OCI-LY1 (cell line): ENCODE measurements around the gene CHRM3.

Experiments used
- H2AFZ ChIP-seq: fragments of 200-600 bp; sonication (generic), shearing (Covaris generic); 2 replicates; pipeline ENCODE4 v1.6.0; 2014; ENCODE audit warnings: antibody characterized with exemption, mild to moderate bottlenecking, low read length
- H3F3A ChIP-seq: fragments of 200-600 bp; sonication (generic), shearing (Covaris generic); 2 replicates; pipeline ENCODE4 v1.6.0; 2014; ENCODE audit warnings: mild to moderate bottlenecking, antibody characterized with exemption, low read length, moderate library complexity; ENCODE audit not compliant: insufficient read depth
- H3K27ac ChIP-seq: fragments of 200-600 bp; sonication (generic); 2 replicates; pipeline ENCODE4 v1.5.1; 2014; ENCODE audit warnings: low read length, mixed run types, mild to moderate bottlenecking, low read depth; ENCODE audit not compliant: poor library complexity, severe bottlenecking
- H3K27me3 ChIP-seq: fragments of 200-600 bp; sonication (generic); 2 replicates; pipeline ENCODE4 v1.6.0; 2014; ENCODE audit warnings: antibody characterized with exemption, mild to moderate bottlenecking, low read length, moderate library complexity; ENCODE audit not compliant: insufficient read depth
- H3K36me3 ChIP-seq: fragments of 200-600 bp; sonication (generic); 2 replicates; pipeline ENCODE4 v1.6.1; 2014; ENCODE audit warnings: mild to moderate bottlenecking, antibody characterized with exemption, low read length, moderate library complexity, mixed read lengths; ENCODE audit not compliant: insufficient read depth
- H3K4me1 ChIP-seq: fragments of 200-600 bp; sonication (generic); 2 replicates; pipeline ENCODE4 v1.5.1; 2014; ENCODE audit warnings: mild to moderate bottlenecking, low read length, moderate library complexity; ENCODE audit not compliant: insufficient read depth, severe bottlenecking
- H3K4me2 ChIP-seq: fragments of 200-600 bp; sonication (generic), shearing (Covaris generic); 2 replicates; pipeline ENCODE4 v1.6.1; 2014; ENCODE audit warnings: low read length
- H3K4me3 ChIP-seq: fragments of 200-600 bp; sonication (generic); 2 replicates; pipeline ENCODE4 v1.5.1; 2014; ENCODE audit warnings: low read length, low read depth, mild to moderate bottlenecking, mixed read lengths; ENCODE audit not compliant: poor library complexity, severe bottlenecking
- H3K79me2 ChIP-seq: fragments of 200-600 bp; shearing (Covaris generic); 2 replicates; pipeline ENCODE4 v1.6.1; 2016; ENCODE audit warnings: mixed run types, low read length, mixed read lengths; ENCODE audit not compliant: insufficient read depth
- H3K9ac ChIP-seq: fragments of 200-600 bp; sonication (generic), shearing (Covaris generic); 2 replicates; pipeline ENCODE4 v1.6.1; 2014; ENCODE audit warnings: mild to moderate bottlenecking, low read length, mixed read lengths
- H3K9me2 ChIP-seq: fragments of 200-600 bp; sonication (generic), shearing (Covaris generic); 2 replicates; pipeline ENCODE4 v1.6.1; 2014; ENCODE audit warnings: low read depth, mild to moderate bottlenecking, low read length, mixed read lengths
- H3K9me3 ChIP-seq: fragments of 200-600 bp; shearing (Covaris generic); 2 replicates; pipeline ENCODE4 v1.6.1; 2014; ENCODE audit warnings: low read length, mixed read lengths
- H4K20me1 ChIP-seq: fragments of 200-600 bp; sonication (generic), shearing (Covaris generic); 2 replicates; pipeline ENCODE4 v1.6.0; 2016; ENCODE audit warnings: mild to moderate bottlenecking, low read length; ENCODE audit not compliant: insufficient read depth
- CTCF ChIP-seq: fragments of 200-600 bp; sonication (generic), shearing (Covaris generic); IDR thresholded peaks from 2 replicates; pipeline ENCODE4 v1.5.1; 2017; ENCODE audit warnings: mild to moderate bottlenecking, antibody characterized with exemption, low read length, moderate library complexity, mixed read lengths
- EZH2 ChIP-seq: fragments of 200-600 bp; sonication (generic), shearing (Covaris generic); IDR thresholded peaks from 2 replicates; pipeline ENCODE4 v1.8.0; 2017; ENCODE audit warnings: borderline replicate concordance, mixed run types, mild to moderate bottlenecking, antibody characterized with exemption, low read length, moderate library complexity, mixed read lengths

The CHRM3 gene

GRCh38 chr1:239354231-239354630, 32.1 kb upstream of the CHRM3 start:
- Histone ChIP-seq H3K27me3 (no peaks in the 10 kb centered on the region), H3K36me3 (no peaks in the 10 kb centered on the region), H3K9me3 (no peaks in the 10 kb centered on the region), H3F3A (no peaks in the 10 kb centered on the region), H4K20me1 (no peaks in the 10 kb centered on the region), H3K4me3 (no peak overlapping the region), H3K4me2 (no peak overlapping the region), H3K27ac (no peak overlapping the region), H2AFZ (no peak overlapping the region), H3K79me2 (no peaks in the 10 kb centered on the region), H3K9ac (no peak overlapping the region), H3K9me2 (no peaks in the 10 kb centered on the region), H3K4me1 (no peaks in the 10 kb centered on the region)
- no peak for TF ChIP-seq EZH2
- no peak for TF ChIP-seq CTCF

GRCh38 chr1:239357867-239358266, 28.5 kb upstream of the CHRM3 start:
- TF ChIP-seq CTCF, result no peak
- no peak for TF ChIP-seq EZH2
- no peak overlapping the region for H3K4me2 ChIP-seq

GRCh38 chr1:239361403-239361802, 25.0 kb upstream of the CHRM3 start:
- no peaks in the 10 kb centered on the region for H3K36me3 ChIP-seq
- no peaks in the 10 kb centered on the region for H3K9me3 ChIP-seq
- no peaks in the 10 kb centered on the region for H3K4me1 ChIP-seq
- TF ChIP-seq CTCF (no peak), EZH2 (no peak)
- H3K9ac ChIP-seq, result no peak overlapping the region
- no peak overlapping the region for H3K4me3 ChIP-seq
- no peaks in the 10 kb centered on the region for H3K9me2 ChIP-seq
- H3F3A ChIP-seq, result no peaks in the 10 kb centered on the region
- H3K79me2 ChIP-seq, result no peaks in the 10 kb centered on the region
- no peak overlapping the region for H2AFZ ChIP-seq
- no peak overlapping the region for H3K27ac ChIP-seq
- H4K20me1 ChIP-seq, result no peaks in the 10 kb centered on the region
- no peak overlapping the region for H3K4me2 ChIP-seq
- H3K27me3 ChIP-seq, result no peaks in the 10 kb centered on the region

More at GRCh38 chr1:239357867-239358266, 28.5 kb upstream of the CHRM3 start:
- H3K4me1 ChIP-seq, result no peaks in the 10 kb centered on the region
- no peaks in the 10 kb centered on the region for H3K79me2 ChIP-seq
- H3K36me3 ChIP-seq, result no peaks in the 10 kb centered on the region
- no peaks in the 10 kb centered on the region for H3K27me3 ChIP-seq
- no peaks in the 10 kb centered on the region for H3F3A ChIP-seq
- no peak overlapping the region for H2AFZ ChIP-seq
- H3K9ac ChIP-seq, result no peak overlapping the region
- H3K9me3 ChIP-seq, result no peaks in the 10 kb centered on the region
- H3K4me3 ChIP-seq, result no peak overlapping the region
- H3K27ac ChIP-seq, result no peak overlapping the region
- H4K20me1 ChIP-seq, result no peaks in the 10 kb centered on the region
- H3K9me2 ChIP-seq, result no peaks in the 10 kb centered on the region
